ENCODE data around the gene NCK1. TPM values are rescaled to one million over a fixed set of nuclear protein-coding genes. Genes with fewer than 3 reads are reported as not detected.
"Not testable (repeated sequence)": the region's sequence is repeated elsewhere in the genome, so short reads cannot be mapped to it uniquely, and the experiment has no call there.

The NCK1 gene
- total RNA-seq, 2 experiments from 2014 or later: 37.2 to 42.2 TPM

- no peaks in the 10 kb centered on the region for H3K4me1 Mint-ChIP-seq
- no peaks in the 10 kb centered on the region for H3K27me3 Mint-ChIP-seq
- H3K27ac Mint-ChIP-seq: no peak overlapping the region
- H3K4me3 Mint-ChIP-seq: no peak overlapping the region
- POLR2A ChIA-PET: no interaction called here
- DNase-seq (no peak), ATAC-seq (ENCODE audit: low read depth) (no peak)
- peaks cover 10% of the 10 kb centered on the region for H3K9me3 Mint-ChIP-seq
- H3K36me3 Mint-ChIP-seq: peaks cover 6% of the 10 kb centered on the region
Observed at GRCh38 chr3:136979204-136979603, 117.2 kb downstream of the NCK1 start.

- no peak overlapping the region for H3K27ac Mint-ChIP-seq
- H3K9me3 Mint-ChIP-seq: peaks cover 8% of the 10 kb centered on the region
- peaks cover 3% of the 10 kb centered on the region for H3K36me3 Mint-ChIP-seq
- H3K4me1 Mint-ChIP-seq: no peaks in the 10 kb centered on the region
- ATAC-seq (ENCODE audit: low read depth) (no peak), DNase-seq (no peak)
- no peak overlapping the region for H3K4me3 Mint-ChIP-seq
- POLR2A ChIA-PET: no interaction called here
- H3K27me3 Mint-ChIP-seq: no peaks in the 10 kb centered on the region
Observed at GRCh38 chr3:136979684-136980083, 117.7 kb downstream of the NCK1 start.

- Mint-ChIP-seq H3K4me1 (no peaks in the 10 kb centered on the region), H3K36me3 (no peaks in the 10 kb centered on the region), H3K9me3 (no peaks in the 10 kb centered on the region), H3K4me3 (no peak overlapping the region), H3K27ac (no peak overlapping the region), H3K27me3 (no peaks in the 10 kb centered on the region)
- ATAC-seq (ENCODE audit: low read depth): no peak
- POLR2A ChIA-PET: no interaction called here
- DNase-seq: no peak
Observed at GRCh38 chr3:136982033-136982432, 120.0 kb downstream of the NCK1 start.

- no peaks in the 10 kb centered on the region for H3K4me1 Mint-ChIP-seq
- POLR2A ChIA-PET: no interaction called here
- no peaks in the 10 kb centered on the region for H3K9me3 Mint-ChIP-seq
- ATAC-seq (ENCODE audit: low read depth) (no peak), DNase-seq (no peak)
- H3K36me3 Mint-ChIP-seq: no peaks in the 10 kb centered on the region
- no peaks in the 10 kb centered on the region for H3K27me3 Mint-ChIP-seq
- H3K4me3 Mint-ChIP-seq: no peak overlapping the region
- H3K27ac Mint-ChIP-seq: no peak overlapping the region
Observed at GRCh38 chr3:136982520-136983138, 120.6 kb downstream of the NCK1 start.

- no peaks in the 10 kb centered on the region for H3K4me1 Mint-ChIP-seq
- no peaks in the 10 kb centered on the region for H3K27me3 Mint-ChIP-seq
- H3K4me3 Mint-ChIP-seq: no peak overlapping the region
- H3K27ac Mint-ChIP-seq: no peak overlapping the region
- POLR2A ChIA-PET: no interaction called here
- ATAC-seq (ENCODE audit: low read depth): no peak
- no peak for DNase-seq
- no peaks in the 10 kb centered on the region for H3K9me3 Mint-ChIP-seq
- no peaks in the 10 kb centered on the region for H3K36me3 Mint-ChIP-seq
Observed at GRCh38 chr3:136984837-136985236, 122.8 kb downstream of the NCK1 start.

GRCh38 chr3:136987398-136987980 is 125.5 kb downstream of the NCK1 start:
- DNase-seq; H3K4me3 Mint-ChIP-seq; ATAC-seq (ENCODE audit: low read depth); H3K27me3 Mint-ChIP-seq; POLR2A ChIA-PET; H3K27ac Mint-ChIP-seq; H3K4me1 Mint-ChIP-seq; H3K9me3 Mint-ChIP-seq; H3K36me3 Mint-ChIP-seq: not testable (repeated sequence)

- Mint-ChIP-seq H3K4me3 (no peak overlapping the region), H3K4me1 (no peaks in the 10 kb centered on the region), H3K9me3 (no peaks in the 10 kb centered on the region), H3K27ac (no peak overlapping the region), H3K27me3 (no peaks in the 10 kb centered on the region), H3K36me3 (no peaks in the 10 kb centered on the region)
- ATAC-seq (ENCODE audit: low read depth) (no peak), DNase-seq (no peak)
- POLR2A ChIA-PET: no interaction called here
Observed at GRCh38 chr3:136988651-136989050, 126.6 kb downstream of the NCK1 start.

- H3K36me3 Mint-ChIP-seq: no peaks in the 10 kb centered on the region
- H3K27me3 Mint-ChIP-seq: no peaks in the 10 kb centered on the region
- H3K4me3 Mint-ChIP-seq: no peak overlapping the region
- H3K27ac Mint-ChIP-seq: no peak overlapping the region
- no peaks in the 10 kb centered on the region for H3K4me1 Mint-ChIP-seq
- no peaks in the 10 kb centered on the region for H3K9me3 Mint-ChIP-seq
- ATAC-seq (ENCODE audit: low read depth): no peak
- POLR2A ChIA-PET: no interaction called here
- DNase-seq: no peak
Observed at GRCh38 chr3:136989781-136990524, 127.9 kb downstream of the NCK1 start.

GRCh38 chr3:136990826-136991225 is 128.8 kb downstream of the NCK1 start:
- Mint-ChIP-seq H3K4me3 (no peak overlapping the region), H3K27me3 (no peaks in the 10 kb centered on the region), H3K36me3 (no peaks in the 10 kb centered on the region), H3K4me1 (no peaks in the 10 kb centered on the region), H3K9me3 (no peaks in the 10 kb centered on the region), H3K27ac (no peak overlapping the region)
- POLR2A ChIA-PET: no interaction called here
- no peak for DNase-seq
- ATAC-seq (ENCODE audit: low read depth): no peak

- no peaks in the 10 kb centered on the region for H3K4me1 Mint-ChIP-seq
- no peaks in the 10 kb centered on the region for H3K9me3 Mint-ChIP-seq
- POLR2A ChIA-PET: no interaction called here
- ATAC-seq (ENCODE audit: low read depth) (no peak), DNase-seq (no peak)
- H3K36me3 Mint-ChIP-seq: no peaks in the 10 kb centered on the region
- no peak overlapping the region for H3K27ac Mint-ChIP-seq
- no peak overlapping the region for H3K4me3 Mint-ChIP-seq
- H3K27me3 Mint-ChIP-seq: no peaks in the 10 kb centered on the region
Observed at GRCh38 chr3:136992115-136992514, 130.1 kb downstream of the NCK1 start.

GRCh38 chr3:136994772-136995516 is 132.9 kb downstream of the NCK1 start:
- no peak for ATAC-seq (ENCODE audit: low read depth)
- H3K27me3 Mint-ChIP-seq: no peaks in the 10 kb centered on the region
- no peak overlapping the region for H3K27ac Mint-ChIP-seq
- DNase-seq: no peak
- H3K4me3 Mint-ChIP-seq: no peak overlapping the region
- no peaks in the 10 kb centered on the region for H3K4me1 Mint-ChIP-seq
- H3K9me3 Mint-ChIP-seq: no peaks in the 10 kb centered on the region
- POLR2A ChIA-PET: no interaction called here
- H3K36me3 Mint-ChIP-seq: no peaks in the 10 kb centered on the region

- Mint-ChIP-seq H3K4me3 (no peak overlapping the region), H3K9me3 (no peaks in the 10 kb centered on the region), H3K4me1 (no peaks in the 10 kb centered on the region), H3K36me3 (no peaks in the 10 kb centered on the region), H3K27ac (no peak overlapping the region), H3K27me3 (no peaks in the 10 kb centered on the region)
- POLR2A ChIA-PET: no interaction called here
- ATAC-seq (ENCODE audit: low read depth) (no peak), DNase-seq (no peak)
Observed at GRCh38 chr3:136995652-136996051, 133.6 kb downstream of the NCK1 start.
